NCI-H1105 (cell line): ENCODE data around the gene ANKRD9.
A peak's percentile ranks its signal among the peaks of the same experiment; 100 is the strongest.

Experiments used
- DNase-seq: peaks from one replicate; lab custom pipeline; 2025; lab: John Stamatoyannopoulos, UW

ANKRD9 gene

DNA sequence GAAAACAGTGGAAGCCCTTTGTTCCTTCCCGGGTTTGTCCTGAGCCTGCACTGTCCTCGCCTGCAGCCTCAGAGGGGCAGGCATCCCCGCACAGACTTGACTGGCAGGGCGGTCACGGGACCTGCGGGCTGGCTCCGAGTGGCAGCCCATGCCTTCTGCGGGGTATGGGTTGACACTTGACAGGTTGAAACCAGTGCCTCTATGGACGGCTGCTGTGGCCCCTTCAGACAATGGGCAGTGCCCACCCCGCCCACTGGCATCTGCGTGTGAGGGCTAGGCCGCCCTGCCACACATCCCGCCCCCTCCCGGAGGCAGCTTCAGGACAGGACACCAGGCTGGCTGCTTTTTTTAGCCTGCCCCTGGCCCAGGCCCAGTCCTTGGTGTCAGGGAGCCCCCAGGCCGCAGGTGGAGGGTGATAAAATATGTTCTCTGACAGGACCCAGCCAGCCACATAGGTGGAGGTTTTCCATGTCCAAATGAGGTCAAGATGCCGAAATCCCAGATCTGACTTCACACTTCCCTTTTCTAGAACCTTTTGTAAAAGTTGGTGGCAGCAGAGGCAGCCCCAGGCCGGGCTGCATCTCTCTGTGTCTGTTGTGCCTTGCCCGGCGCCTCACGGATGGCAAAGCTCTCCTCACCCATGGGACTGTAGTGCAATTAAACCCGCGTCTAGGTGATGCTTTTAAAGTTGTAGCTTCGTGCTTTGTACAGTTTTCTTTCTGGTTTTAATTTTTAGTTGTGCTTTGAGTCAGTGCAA lies 10.0 kb downstream of the ANKRD9 start:
- no peak for DNase-seq

DNA sequence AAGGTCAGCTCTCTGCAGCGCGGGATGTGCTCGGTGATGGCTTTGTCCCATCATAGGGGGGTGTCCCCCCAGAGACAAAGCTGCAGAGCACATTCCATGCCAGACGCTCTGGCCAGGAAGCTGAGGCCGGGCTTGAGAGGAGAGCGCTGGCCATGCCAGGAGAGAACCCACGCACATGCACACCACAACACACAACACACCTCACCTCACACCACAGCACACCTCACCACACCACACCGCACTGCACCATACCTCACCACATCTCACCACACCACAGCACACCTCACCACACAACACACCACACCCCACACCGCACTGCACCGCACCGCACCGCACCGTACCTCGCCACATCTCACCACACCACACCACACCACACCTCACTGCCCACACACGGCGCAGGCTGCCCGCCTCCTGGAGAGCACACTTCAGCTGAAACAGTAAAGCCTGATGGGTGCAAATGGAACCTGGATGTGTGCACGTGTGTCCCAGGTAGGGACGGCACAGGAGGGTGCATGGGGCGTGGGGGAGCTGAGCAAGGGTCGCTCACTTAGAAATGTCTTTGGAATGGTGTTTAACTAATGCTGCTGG lies 10.8 kb downstream of the ANKRD9 start:
- DNase-seq, result no peak

DNA sequence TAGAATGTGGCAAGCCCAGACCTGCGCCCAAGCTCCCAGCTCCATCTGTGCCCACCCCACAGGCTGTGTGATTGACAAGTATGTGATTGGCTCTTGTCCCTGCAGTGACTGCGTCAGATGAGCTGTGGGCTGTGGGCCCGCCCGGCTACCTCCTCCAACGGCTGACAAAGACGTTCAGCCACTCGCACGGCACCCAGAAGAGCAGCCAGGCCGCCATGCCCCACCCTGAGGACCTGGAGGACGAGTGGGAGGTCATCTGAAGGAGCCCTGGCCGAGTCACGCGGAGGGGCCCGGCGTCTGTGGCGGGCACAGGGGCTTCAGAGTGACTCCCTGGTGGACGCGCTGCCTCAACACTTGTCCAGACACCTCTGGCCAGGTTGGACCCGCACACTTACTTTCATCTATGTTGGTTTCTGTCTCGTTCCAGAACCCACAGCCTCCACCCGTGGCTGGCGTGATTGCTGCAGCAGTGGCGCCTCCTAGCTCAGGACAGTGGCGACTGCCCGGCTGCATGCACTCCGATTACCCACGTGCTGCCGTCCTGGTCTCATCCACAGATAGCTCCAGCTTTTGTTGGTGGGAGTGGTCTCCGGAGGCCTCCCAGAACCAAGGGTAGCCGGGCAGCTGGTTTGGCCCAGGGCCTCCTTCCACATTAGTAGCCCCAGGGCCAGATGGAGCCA lies 11.4 kb downstream of the ANKRD9 start:
- DNase-seq, result no peak

DNA sequence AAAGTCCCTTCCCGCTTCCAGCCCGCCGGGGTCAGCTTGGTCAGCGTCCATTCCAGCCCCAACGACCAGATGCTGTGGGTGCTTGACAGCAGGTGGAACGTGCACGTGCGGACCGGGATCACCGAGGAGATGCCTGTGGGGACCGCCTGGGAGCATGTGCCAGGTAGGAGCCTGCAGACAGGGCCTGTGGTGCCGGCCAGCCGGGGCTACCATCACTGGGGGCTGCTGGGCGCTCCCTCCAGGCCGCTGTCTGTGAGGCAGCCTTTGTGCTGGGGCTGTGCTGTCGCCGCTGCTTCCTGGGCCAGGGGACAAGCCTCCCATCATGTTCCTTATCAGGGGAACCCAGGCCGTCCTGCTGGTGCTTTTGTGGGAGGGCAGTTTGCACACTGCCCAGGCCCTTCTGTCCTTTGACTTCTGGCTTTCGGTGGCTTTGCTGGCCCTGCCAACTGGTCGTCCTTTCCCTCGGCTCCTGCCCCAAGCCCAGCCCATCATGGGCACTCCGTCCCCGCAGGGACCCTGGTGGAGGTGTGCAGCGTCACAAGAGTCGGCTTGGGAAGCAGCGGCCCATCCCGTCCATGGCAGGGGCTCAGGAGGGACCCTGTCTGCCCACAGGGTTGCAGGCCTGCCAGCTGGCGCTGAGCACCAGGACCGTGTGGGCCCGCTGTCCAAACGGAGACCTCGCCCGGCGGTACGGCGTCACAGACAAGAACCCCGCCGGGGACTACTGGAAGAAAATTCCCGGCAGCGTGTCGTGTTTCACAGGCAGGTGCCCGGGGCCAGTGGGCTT lies 12.4 kb downstream of the ANKRD9 start:
- no peak for DNase-seq

DNA sequence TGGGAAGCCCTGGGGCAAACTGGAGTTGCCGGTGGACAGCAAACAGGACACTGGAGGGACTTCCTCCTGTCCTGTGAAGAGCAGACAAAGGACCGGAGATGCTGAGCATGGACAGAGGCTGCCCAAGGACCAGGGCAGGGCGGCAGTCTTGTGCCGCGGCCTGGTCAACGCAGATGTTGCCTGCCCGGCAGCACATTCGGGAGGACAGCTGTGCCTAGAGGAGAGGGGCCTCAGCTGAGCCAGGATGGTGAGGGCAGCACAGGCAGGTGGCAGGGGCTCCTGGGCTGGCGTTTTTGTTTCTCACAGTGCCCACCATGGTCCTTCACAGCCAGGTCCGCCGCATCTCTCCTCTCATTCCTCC lies 13.3 kb downstream of the ANKRD9 start:
- no peak for DNase-seq

DNA sequence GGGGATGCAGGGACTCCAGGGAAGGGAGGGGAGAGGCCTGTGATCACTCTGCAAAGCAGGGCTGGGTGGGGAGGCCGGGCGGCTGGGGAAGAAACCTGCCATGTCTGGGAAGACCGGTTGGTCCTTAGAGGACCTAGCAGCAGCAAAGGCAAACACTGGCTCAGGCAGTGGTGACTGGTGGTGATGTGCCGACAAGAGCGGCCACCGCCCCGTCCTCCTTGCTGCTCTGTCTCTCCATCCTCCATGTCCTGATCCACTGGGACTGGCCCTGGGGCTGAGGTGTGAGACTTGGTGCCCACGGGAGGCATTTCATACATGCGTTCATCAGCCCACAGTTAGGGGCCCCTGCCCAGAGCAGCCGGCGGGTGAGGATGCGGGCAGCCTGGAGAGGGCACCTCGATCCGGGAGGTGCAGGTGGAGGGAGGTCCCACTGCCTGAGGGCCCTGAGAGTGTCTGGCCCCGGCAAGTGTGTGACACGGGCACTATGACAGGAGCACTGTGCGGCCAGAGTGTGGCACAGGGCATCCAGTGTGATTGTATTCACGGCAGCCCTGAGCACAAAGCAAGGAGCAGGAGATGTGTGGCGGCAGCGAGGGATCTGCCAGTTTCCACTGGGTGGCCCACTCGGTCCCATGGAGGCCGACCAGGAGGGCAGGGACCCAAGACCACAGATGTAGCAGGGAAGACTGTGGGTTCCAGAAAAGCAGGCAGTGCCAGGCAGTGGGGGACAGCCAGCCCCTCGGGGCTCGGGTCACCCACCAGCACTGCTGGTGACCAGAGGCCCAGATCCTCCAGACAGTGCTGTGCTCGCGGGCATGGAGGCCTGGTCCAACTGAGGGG lies 13.9 kb downstream of the ANKRD9 start:
- no peak for DNase-seq

DNA sequence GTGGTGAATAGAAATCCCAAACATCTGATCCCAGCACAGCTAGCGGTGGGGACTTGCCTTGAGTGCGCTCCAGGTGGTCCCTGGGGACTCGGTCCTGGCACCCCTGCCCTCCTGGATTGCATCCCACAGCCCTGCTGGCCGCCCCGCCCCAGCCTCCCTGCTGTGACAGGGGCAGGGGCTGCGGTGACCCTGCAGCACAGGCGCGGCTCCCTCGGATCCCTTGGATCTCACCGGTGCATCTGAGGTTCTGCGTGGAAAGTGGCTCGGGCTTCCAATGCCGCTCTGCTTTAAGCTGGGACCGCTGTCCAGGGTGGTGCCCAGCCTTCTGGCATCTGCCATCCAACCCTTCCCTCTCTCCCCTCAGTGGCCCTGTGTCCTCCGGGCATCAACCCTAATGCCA lies 16.0 kb downstream of the ANKRD9 start:
- no peak for DNase-seq

DNA sequence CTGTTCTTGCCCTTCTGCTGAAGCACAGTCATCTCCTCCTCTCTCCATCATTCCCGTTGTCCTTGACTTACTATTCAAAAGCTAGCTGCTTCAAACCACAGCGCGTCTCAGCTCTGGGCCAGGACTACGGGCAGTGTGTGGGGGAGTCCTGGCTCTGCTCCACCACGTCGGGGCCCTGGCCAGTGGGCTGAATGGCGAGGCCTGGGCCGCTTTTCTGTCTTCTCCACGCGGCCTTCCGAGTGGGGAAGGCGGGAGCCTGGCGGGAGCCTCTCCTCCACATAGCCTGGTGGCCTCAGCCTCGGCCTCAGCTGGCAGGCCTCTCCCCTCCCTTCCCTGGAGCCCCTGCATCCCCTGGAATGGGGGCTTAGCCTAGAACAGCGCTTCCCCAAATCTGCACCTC lies 16.5 kb downstream of the ANKRD9 start:
- no peak for DNase-seq

DNA sequence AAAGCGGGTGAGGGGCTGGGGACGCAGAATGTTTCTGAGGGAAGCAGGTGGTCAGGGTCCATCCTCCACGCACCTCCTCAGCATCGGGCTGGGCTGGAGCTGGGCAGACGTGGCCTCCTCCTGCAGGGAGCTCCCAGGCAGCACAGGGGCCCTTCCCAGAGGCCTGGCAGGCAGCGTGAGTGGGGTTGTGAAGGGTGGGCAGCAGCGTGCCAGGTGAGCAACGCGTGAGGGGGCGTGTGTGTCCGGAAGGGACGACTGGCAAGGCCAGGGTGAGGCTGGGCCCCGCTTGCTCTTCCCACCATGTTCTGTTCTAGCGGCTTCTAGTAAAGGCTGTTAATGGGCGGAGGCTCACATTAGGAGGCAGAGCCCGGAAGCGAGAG lies 17.1 kb downstream of the ANKRD9 start:
- DNase-seq, result no peak

DNA sequence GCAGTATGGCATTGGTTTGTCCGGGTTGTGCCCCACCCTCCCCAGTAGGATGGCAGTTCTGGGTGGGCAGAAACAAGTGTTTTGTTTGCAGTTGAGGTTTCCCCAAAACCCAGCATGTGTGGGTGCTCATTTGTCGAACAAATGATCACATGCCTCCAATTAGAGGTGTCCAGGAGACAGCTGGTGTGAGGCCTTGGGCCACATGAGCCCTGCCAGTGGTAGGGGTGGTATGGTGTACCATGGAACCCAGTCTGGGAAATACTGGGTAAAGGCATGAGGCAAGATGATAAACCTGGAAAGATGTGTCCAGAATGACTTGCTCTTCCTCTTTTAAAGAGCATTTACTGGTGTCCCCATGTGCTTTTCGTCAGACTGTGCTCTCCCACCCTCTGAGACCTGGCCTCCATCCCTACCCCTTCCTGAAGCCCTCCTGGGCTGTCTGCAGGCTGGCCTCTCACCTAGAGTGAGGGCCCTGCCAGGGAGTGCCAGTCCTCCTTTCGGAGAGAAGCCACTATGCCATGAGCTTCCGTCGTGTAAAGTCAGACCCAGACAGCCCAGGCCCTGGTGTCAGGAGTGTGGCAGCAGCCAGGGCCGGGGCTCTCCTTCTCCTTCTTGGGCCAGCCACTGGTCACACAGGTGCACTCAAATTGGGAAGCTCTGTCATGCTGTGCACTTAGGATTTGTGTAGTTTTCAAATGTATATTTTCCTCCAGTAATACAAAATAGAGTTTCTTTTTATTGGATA lies 17.6 kb downstream of the ANKRD9 start:
- no peak for DNase-seq

DNA sequence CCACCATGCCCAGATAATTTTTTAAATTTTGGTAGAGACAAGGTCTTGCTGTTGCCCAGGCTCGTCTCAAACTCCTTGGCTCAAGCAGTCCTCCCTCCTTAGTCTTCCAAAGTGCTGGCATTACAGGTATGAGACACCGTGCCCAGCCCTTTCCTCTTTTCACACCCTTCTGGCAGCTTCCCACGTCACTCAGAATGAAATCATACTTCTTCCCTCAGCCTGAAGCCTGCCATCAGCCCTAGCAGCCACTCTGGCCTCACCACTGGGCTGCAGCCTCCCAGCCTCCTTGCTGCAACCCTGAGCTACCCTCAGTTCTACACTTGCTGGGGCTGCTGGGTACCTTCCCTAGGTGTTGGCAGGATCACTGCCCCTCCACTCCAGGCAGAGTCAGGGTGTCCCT lies 18.2 kb downstream of the ANKRD9 start:
- no peak for DNase-seq

DNA sequence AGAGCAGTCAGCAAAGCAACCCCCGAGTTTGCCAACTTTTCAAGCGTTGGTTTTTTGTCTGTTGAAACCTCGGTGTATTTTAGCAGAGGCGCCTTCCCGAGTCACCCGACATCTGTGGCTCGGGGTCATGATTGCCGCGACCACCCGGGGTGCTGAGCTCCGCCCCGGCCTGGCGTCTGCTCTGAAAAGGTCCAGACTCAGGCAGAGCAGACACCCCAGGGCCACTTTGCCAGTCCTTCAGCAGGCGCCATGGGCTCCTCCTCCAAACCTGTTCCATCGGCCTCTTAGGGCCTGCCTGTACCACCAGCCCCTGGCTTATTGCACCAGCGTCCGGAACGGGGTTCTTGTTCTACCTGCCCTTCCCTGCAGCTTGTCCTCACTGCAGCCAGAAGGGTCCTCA lies 19.1 kb downstream of the ANKRD9 start:
- no peak for DNase-seq

DNA sequence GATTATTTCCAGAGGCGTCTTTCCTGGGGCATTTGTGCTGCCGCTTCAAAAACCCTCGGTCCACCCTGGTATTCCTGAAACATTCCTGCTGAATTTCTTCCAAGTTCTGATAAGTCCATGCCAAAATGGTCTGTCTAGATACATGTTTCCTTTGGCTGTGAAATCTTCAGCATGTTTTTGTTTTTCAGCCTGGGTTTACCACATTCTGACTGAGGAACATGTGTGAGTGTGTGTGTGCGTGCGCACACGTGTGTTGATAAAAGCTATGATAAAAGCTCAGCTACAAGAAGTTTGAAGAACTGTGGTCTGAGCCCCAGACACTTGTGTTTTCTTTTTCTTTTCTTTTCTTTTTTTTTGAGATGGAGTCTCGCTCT lies 22.4 kb downstream of the ANKRD9 start:
- DNase-seq, result no peak

DNA sequence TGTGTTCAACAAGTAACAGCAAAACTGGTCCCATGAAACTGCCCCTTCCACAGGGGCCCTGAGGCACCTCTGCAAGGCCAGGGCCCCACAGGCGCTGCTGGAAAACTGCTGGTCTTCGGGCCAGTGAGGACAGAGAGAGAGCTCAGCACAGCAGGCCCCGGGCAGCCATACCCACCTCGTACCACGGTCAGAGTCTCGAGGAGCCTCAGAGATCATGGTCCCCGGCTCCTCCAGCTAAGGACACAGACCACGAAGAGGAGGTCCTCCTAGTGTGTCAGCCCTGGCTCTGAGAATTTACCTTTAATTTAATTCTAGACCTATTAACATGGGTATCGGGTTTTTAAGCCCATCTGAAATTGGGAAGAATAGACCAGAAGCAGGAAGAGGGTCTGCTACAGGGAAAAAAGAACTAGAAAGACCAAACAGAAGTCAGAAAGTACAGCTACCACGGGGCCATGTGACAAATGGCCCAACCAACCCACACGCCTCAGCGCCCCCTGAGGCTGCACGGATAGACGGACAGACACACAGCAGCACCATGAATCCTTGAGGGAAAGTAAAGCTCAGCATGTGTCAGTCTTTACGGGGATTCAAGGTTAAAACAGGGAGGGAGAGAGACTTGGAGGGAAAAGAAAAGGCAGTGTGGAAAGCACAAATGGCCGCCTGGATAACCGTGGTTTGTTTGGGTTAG lies 22.9 kb downstream of the ANKRD9 start:
- DNase-seq, result no peak

DNA sequence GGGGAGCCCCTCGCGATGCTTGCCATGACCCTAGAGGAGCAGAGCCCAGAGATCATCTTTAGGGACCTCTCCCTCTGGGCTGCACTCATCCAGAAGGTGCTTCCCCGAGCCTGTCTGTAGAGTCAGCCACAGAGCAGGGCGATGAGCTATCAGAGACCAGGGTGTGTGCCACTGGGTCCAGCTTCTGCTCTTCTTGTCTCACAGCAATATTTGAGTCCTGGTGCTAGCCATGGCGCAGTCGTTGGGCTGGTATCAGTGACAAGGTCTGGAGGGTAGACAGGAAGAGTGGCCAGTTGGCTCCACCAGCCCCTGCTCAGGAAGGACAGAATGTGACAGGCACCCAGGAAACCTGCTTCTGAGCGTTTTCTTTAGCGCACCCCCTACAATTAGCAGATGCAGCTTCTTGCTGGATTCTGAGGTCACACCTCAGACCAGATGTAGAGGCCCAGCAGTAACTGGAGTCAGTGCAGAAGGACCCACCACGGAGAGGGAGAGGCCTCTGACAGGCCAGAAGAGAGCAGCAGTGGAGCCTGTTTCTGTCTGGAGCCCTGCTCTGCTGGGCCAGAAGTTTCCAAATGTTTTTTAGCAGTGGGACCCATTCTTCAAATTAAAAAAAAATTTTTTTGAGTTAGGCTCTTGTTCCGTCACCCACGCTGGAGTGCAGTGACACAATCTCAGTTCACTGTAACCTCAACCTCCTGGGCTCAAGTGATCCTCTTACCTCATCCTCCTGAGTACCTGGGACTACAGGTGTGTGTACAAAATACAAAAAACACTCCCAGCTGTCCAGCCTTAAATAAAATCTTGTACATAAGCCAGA lies 23.7 kb downstream of the ANKRD9 start:
- no peak for DNase-seq

DNA sequence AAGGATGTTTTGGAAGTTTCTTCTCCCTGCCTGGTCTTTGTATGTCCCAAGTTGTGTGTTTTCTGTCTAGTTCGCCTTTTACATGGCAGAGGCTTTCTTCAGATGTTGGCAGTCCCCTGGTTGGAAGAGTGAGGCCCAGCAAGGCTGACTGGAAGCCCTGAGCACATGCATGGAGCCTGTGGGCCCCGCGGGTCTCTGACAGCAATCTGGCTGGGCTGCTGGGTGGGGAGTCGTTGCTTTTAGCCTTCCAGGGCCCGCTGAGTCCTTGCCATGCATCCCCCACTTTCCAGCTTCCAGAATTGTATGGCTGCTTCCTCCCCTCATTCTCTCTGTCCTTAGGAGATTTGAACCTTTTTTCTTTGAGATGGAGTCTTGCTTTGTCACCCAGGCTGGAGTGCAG lies 25.3 kb downstream of the ANKRD9 start:
- DNase-seq, result no peak

DNA sequence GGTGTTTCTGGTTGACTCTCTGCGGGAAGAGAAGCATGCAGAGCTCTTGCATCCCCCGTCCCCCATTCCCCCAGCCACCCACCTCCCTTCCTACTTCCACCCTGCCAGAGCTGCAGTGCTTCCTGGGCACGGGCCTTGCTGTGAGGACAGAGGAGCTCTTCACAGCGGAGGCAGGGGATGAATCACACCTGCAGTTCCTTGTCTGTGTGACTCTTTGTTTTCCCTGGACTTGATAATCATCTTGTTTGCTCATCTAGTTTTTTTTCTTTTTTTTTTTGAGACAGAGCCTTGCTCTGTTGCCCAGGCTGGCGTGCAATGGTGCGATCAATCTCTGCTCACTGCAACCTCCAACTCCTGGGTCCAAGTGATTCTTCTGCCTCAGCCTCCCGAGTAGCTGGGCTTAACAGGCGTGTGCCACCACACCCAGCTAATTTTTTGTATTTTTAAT lies 27.8 kb downstream of the ANKRD9 start:
- no peak for DNase-seq

DNA sequence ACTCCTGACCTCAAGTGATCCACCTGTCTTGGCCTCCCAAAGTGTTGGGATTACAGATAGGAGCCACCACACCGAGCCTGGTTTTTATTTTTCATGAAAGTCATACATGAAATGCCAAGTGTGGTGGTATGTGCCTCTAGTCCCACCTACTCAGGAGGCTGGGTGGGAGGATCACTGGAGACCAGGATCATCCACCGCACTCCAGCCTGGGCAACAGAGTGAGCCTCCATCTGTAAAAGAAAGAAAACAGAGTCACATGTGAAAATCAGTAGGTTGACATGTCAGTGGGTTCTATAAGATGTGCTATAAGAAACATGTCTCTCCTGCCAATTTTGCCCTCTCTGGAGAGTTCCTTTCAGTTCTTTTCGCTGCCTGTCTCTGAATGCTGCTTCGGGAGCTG lies 28.2 kb downstream of the ANKRD9 start:
- no peak for DNase-seq

DNA sequence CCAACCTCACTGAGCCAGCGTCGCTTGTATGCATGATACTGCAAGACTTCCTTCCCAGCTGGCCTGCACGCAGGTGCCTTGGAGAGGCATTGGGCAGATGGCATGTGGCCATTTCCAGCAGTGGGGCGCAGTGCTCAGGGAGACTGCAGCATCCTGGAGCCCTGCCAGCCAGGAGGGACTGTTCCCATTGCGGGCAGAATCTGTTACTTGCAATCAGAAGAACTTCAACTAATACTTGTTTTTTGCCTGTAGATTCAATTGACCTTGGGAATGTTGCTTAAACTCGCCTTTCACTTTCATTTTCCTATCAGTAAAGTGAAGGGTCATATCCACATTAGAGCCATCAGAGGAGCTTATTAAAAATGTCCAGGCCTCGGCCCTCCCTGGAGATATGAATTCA lies 29.8 kb downstream of the ANKRD9 start:
- DNase-seq, result peak; percentile 27

DNA sequence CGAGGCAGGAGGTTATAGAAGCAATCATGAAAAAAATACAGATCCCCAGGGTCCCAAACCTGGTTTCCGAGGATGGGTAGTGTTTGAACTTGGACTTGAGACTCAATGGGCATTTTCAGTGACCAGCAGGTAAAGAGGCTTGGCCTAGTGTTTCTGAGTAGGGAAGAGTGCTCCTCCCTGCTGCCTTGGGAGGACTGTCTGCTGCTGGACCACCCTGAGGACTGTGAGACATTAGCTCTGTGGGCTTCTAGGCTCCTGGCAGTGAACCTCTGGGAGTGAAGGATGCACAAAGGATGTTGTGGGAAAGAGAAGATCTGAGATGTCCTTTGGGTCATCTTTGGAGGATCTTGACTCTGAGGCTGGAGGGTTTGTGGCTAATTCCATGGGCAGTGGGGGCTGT lies 30.5 kb downstream of the ANKRD9 start:
- no peak for DNase-seq
